Measurements from ENCODE around the gene NALCN.

NALCN gene

DNA sequence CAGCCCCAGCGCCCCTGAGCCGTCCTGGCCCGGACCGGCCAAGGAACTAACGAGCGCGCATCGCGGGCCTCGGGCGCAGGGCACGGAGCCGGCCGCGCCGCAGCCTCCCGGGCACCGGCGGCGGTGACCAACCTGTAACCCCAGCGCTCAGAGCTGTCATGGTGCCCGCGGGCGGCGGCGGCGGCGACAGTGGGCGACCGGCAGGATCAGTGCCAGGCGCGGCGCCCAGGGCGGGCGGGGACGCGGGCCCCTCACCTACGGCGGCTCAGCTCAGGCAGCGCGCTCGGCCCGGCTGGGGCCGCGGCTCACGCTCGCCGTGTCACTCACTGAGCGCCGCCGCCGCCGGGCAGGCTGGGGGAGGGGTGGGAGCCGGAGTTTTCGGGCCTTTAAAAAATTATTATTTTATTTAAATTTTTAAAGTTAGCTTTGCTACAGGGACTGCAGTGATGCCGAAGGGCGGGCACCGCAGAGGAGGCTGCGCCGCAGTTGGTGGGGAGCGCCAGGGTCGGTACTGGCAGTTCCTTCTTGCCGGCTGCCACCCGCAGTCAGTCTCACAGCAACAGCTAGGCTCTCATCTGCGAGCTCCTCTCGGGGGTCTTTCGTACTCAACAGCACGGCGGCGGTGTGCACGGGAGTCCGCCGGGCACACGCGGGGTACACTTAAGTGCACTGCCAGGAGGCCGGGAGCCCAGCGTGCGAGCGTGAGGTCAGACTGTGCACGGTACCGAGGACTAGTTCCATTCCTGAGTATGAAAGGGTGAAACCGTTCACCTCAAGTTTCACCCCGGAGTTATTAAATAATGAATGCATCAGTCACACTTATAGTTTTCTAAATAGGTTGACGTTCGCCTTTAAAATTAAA lies at the start of gene NALCN:
TSS of gene NALCN (minus strand) at position 328 of the 862 bp plus-strand sequence. CDS start 17,382 bp downstream, outside the sequence.
- FAIRE-seq = no peak

DNA sequence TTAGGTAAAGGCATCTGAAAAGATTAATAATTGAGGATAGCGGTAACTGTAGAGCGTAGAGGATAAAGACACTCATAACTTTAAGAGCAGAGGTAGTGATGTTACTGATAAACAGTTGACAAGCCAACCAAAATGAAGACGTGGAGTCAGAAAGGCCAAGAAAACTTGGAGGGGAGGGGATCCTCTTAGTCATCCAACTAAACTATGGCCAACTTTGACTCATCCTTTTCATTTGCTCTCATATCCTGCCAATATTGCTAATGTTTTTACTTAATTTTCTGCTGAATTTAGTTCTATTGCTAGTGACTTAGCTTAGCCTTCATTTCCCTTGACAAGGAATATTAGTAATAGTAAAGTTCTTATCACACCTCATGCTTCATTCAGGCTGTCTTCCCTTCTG lies 49.6 kb upstream of the NALCN start:
- no peak for FAIRE-seq

- no peak for FAIRE-seq
These were observed 40.9 kb upstream of the NALCN start for GRCh38 chr13:101457176-101457575.

DNA sequence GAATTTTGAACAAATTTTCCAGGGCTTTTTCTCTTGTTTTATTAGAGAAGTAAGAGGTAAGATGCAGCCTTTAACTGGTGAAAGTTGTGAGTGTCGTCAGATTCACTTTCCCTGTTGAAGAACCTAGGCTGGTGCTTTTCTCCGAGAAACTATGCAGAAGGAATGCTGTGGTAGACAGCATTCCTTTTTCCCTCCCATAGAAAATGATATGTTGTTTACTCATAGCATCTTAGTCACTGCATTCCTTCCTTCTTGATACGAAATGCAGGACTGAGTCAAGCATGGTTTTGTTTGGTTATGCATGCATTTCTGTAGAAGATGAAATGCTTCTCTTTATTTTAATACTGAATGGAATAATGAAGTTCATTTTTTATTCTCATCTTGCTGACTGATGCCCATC lies 39.6 kb upstream of the NALCN start:
- peak; percentile 83 for FAIRE-seq

- FAIRE-seq = no peak
These were observed 38.5 kb upstream of the NALCN start for GRCh38 chr13:101454767-101455166.

DNA sequence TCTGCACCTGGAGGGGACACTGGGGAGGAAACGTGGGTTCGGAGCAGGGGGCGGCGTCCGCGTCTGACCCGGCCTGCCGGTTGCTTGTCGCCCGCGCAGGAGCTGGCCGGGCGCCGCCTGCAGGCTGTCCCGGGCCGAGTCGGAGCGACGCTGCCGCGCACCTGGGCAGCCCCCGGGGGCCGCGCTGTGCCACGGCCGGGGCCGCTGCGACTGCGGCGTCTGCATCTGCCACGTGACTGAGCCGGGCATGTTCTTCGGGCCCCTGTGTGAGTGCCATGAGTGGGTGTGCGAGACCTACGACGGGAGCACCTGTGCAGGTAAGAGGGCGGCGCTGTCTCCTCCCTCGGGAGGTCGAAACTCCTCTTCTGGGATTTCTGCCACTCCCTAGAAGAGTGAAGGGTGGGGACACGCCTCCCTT lies 37.5 kb upstream of the NALCN start:
- no peak for FAIRE-seq

DNA sequence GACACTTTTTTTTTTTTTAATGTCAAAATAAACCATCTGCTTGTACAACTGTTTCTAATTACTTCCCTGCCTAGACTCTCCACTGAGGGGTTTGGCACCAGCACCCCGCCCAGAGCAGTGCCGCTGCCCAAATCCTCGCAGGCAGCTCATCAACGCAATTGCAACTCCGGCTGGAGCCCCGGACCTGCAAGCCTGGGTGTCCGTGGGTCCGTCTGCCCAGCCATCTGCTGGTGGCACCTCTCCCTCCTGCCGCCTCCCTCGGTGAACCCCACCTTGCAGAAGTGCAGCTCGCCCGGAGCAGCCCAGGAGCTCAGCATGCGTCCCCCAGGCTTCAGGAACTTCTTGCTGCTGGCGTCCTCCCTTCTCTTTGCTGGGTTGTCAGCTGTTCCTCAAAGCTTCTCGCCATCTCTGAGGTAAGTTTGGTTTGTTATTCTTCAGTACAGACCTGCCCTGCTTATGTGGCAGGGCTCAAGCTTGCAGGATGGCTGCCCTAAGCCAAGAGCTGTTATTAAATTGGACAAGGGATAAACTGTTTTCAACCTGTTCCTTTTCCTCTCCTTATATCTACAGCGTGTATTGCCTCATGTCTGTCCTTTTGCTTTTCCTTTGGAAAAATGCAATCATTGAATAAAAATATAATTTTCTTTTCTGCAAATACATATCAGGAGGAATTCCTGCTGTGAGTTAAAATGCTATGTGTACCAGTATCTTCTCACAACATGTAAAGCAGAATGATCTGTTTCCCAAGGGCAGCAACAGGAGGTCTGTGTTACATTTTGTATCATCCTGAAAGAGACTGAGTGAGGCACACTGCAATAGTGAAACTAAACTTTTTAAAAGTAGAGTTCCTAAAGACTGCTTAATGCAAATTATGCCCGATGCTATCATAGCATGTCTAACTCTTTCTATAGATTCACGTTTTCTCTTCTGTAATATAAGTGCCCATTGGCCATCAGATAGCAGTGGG lies 36.5 kb upstream of the NALCN start, which contains the start of gene ITGBL1:
TSS of gene ITGBL1 (plus strand) at position 157 of the 967 bp plus-strand sequence. CDS start at position 316, 159 bp downstream.
- FAIRE-seq = peak; percentile 84

- no peak for FAIRE-seq
These were observed 35.3 kb upstream of the NALCN start for GRCh38 chr13:101451641-101452040.

DNA sequence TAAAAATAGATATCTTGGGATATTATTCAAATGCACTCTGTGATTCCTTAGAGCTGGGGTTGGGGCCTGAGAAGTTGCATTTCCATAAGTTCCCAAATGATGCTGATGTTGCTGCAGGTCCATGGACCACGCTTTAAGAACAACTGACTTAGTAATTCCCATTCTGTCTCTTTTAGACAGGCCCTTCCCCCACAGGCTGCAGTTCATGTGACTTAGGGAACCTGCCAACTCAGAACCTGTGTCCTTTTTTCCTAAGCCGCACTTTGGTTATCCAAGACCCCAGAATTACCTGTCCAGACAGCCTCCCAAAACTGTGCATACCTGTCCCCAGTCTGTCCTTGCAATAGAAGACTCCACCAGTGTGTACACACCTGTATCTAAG lies 34.4 kb upstream of the NALCN start:
- no peak for FAIRE-seq

GRCh38 chr13:101449790-101450748 lies 33.8 kb upstream of the NALCN start:
- FAIRE-seq = peak; percentile 95

GRCh38 chr13:101447852-101448251 lies 31.5 kb upstream of the NALCN start:
- FAIRE-seq = no peak

DNA sequence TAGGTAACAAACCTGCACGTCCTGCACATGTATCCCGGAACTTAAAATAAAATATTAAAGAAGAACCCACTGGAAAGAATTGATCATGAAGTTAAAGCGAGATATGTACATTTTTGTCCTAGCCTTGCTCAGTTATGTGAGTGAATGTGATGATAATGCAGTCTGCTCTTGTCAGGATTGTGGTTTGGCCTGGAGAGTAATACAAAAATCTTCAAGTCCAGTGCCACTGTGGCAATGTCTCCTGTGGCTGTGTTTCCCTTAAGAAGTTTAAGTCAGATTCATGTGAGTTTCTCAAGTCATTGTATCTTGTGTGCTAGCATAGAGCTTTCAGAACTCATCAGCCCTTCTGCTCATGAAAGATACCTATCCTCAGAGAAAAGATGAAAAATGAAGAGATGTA lies 18.2 kb upstream of the NALCN start:
- no peak for FAIRE-seq

DNA sequence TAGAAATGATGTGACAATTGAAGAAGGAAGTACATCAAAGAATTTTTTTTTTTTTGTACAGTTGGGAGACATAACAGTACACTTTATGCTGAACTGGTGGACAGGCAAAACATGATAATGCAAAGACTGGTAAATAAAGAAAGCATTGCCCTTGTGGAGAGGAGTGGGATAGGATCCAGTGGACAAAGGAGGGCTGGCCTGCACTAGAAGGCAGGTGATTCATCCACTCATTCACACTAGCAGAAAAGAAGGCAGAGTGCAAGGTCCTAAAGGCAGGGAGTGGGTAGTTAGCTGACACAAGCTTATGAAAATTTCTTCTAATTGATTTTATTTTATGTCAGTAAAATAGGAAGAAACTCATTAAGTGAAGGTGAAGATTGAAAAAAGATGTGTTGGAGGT lies 17.6 kb upstream of the NALCN start:
- no peak for FAIRE-seq

DNA sequence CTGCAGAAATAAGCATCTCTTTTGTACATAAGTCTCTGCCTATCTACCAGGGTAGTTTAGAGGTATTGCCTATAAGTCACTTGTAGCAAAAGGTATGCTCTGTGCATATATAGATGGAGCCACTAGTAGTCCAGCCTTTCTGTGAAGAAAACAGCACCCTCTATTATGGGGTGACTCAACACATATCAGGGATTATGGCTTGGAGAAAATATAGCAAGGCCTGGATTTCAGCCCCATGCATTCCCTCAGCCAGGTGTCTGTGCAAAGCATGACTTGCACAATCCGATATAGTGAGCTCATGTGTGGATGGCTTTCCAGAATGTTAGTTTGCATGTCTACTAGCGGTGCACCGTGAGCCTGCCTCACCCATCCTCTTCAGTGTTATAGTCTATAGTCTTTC lies 13.4 kb upstream of the NALCN start:
- FAIRE-seq = no peak

- FAIRE-seq = no peak
These were observed 9.3 kb upstream of the NALCN start for GRCh38 chr13:101425623-101426022.

- no peak for FAIRE-seq
These were observed 8.8 kb upstream of the NALCN start for GRCh38 chr13:101425156-101425471.

GRCh38 chr13:101424381-101425155 lies 8.3 kb upstream of the NALCN start:
- FAIRE-seq = no peak

GRCh38 chr13:101423872-101424271 lies 7.6 kb upstream of the NALCN start:
- no peak for FAIRE-seq

GRCh38 chr13:101417501-101417900 lies 1.2 kb upstream of the NALCN start:
- FAIRE-seq = no peak

GRCh38 chr13:101417043-101417406 lies 717 bp upstream of the NALCN start:
- no peak for FAIRE-seq

DNA sequence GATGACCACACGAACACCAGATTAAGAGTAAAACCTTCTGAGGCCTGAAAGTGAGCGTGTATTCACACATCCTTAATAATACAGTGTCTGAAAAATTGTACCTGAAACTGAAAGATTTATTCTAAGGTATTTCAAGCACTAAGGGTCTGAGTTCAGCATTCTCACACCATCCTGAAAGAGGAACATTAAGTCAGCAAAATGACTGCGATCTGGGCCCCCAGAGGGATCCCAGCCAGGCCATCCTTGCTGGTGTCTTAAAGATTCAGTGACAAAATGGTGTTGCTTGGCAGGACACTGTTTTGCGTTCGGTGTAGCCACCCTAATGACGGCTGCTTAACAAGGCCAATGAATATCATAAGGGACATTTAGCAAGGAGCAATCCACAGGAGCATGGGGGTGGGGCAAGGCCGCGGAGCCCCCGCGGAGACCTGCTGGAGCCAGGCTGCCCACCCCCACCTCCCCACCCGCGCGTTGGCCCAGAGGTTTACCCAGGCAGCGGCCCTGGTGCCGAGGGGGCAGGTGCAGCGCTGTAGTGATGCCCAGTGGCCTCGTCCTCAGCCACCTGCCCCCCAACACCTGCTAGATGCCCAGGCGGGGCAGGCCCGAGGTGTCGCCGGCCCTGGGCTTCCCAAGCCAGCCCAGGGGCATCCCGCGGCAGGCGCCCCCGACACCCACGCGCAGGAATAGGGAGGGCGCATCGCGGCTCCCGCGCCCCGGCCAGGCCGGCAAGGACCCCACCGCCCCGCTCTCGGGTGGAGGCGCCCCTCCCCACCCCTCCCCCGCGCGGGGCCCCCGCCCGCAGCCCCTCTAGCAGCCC lies 742 bp downstream of the NALCN start:
- no peak for FAIRE-seq

Measured in A204.1 (cell line).